GM21423 (cell line): Measurements from ENCODE around the gene HOXC12.

Experiments used
- ATAC-seq: cut with Tn5 transposase; IDR thresholded peaks from one replicate; pipeline ENCODE4 v1.9.1; 2021; ENCODE audit warnings: mild to moderate bottlenecking, moderate library complexity; ENCODE audit not compliant: unreplicated experiment

HOXC12 gene

DNA sequence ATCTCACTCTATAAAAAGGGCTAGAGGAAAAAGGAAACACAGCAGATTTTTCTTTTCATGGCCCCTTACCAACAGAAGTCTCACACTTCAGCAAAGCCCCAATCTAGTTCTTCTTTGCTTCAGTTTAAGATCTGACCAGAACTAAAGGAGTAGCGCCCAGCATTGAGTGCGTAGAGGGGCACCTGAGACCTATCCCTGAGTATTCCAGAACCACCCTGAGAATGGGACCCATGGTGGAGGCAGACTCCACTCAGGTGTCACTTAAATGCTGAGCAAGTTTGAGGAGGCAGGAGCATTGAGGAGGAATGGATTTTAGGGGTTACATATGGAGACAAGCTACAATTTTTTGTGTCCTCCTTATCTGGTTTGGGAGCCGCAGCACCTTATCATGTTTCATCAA lies 16.4 kb downstream of the HOXC12 start:
- no peak for ATAC-seq

GRCh38 chr12:53971686-53972085 lies 17.0 kb downstream of the HOXC12 start:
- no peak for ATAC-seq

- no peak for ATAC-seq
These were observed 17.5 kb downstream of the HOXC12 start for GRCh38 chr12:53972152-53972702.

- ATAC-seq, result no peak
These were observed 18.1 kb downstream of the HOXC12 start, which contains the start of gene HOXC11 for GRCh38 chr12:53972722-53973235. HOXC11 (plus strand) TSS chr12:53973126; CDS start chr12:53973242, 116 bp downstream.

DNA sequence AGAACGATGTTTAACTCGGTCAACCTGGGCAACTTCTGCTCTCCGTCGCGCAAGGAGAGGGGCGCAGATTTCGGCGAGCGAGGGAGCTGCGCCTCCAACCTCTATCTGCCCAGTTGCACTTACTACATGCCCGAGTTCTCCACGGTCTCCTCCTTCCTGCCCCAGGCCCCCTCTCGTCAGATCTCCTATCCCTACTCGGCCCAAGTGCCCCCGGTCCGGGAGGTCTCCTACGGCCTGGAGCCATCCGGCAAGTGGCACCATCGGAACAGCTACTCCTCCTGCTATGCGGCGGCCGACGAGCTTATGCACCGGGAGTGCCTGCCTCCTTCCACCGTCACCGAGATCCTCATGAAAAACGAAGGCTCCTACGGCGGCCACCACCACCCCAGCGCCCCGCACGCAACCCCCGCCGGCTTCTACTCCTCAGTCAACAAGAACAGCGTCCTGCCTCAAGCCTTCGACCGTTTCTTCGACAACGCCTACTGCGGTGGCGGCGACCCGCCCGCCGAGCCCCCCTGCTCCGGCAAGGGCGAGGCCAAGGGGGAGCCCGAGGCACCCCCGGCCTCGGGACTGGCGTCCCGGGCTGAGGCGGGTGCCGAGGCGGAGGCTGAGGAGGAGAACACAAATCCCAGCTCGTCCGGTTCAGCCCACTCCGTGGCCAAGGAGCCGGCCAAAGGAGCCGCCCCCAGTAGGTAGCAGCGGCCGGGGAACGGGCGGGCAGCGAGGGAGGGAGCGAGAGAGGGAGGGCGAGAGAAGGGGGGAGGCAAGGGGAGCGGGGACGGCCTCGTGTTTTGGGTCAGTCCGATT lies 18.7 kb downstream of the HOXC12 start:
- ATAC-seq, result no peak

DNA sequence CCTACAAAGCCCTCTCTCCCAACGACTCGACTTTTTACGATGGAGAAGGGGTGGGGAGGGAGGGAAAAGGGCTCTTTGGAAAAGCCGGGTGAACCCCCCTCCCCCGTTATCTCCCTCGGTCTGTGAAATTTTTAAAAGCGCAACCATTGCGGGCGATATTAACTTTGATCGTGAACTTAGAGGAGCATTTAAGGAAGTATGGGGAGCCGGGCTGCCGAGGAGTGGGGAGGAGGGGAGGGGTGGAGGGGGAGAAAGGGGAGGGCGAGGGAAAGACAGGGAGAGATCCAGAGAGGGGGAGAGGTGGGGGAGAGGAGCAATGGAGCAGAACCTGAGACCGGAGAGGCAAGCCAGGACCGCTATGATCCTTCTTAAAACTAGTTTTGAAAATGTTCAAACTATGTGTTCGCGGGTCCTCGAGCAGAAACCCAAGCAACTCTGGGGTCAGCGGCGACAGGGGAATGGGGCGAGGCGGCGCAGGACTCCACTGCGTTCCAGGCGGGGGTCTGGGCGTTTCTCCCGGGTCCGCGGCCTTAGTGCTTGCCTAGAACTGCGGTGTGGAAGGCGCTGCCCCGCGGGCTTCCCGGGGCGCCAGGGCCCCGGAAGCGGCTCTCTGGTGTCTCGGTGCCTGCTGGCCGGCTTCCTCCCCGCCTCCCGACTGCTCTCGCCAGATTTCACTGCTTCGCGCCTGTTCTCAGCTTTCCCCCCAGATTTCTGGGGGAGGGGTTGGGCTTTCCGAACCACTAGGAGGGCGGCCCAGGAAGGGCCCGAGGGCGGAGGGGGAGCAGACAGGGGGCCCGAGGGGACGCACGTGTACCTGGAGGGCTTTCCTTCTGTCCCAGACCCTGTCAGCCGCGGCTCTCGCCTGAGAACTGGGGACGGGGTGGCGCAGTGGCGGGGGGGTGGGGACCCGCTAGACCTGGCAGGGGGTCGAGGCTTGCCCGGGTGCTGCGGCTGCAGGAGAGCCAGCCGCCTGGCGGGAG lies 19.7 kb downstream of the HOXC12 start, which contains the start of gene HOTAIR:
HOTAIR (minus strand) TSS at position 871 of the 980 bp plus-strand sequence.
- ATAC-seq, result no peak

DNA sequence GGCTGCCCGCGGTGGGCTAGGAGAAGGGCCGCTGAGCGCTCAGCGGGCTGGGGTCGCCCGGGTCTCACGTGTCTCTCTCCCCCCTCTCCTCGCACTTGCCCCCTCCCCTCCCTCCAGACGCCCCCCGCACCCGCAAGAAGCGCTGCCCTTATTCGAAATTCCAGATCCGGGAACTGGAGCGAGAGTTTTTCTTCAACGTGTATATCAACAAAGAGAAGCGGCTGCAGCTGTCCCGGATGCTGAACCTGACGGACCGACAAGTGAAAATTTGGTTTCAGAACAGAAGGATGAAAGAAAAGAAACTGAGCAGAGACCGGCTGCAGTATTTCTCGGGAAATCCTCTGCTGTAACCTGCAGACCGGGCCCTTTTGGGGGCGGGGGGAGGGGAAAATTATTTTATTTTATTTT lies 20.4 kb downstream of the HOXC12 start:
- ATAC-seq, result no peak

DNA sequence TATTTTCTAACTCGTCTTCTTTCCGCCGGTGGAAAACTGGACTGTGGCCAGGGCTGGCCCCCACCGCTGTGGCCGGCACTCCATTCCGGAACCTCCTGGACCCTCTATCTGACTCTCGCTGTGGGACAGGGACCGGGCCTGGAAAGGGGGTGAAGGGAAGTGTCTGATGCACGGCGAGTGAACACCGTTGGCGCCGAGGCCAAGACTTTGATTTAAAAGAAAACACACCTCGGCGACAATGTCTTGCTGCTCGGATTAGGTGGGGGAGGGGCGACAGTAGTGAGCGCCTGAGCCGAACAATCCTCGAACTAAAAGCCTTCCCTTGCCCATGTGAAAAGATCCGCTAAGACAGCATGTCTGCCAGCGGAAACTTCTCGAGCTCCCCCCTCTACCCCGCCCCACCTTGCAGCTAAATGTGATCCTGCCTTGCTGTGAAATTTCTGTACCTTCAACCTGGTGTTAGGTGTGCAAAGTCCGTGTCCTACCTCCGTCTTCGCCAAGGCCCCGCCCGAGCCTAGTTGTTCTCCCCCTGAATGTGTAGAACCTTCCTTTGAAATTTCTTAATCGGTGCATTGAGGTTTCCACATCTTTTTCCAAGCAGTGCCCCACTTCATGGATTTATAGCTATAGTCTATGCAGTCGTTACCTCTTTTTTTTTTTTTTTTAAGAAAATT lies 20.9 kb downstream of the HOXC12 start:
- ATAC-seq, result no peak

- ATAC-seq, result no peak
These were observed 21.6 kb downstream of the HOXC12 start for GRCh38 chr12:53976172-53976822.

GRCh38 chr12:53976823-53977595 lies 22.3 kb downstream of the HOXC12 start:
- no peak for ATAC-seq

GRCh38 chr12:53977596-53978445 lies 23.1 kb downstream of the HOXC12 start:
- ATAC-seq, result no peak

- ATAC-seq, result no peak
These were observed 24.0 kb downstream of the HOXC12 start for GRCh38 chr12:53978477-53979356.

DNA sequence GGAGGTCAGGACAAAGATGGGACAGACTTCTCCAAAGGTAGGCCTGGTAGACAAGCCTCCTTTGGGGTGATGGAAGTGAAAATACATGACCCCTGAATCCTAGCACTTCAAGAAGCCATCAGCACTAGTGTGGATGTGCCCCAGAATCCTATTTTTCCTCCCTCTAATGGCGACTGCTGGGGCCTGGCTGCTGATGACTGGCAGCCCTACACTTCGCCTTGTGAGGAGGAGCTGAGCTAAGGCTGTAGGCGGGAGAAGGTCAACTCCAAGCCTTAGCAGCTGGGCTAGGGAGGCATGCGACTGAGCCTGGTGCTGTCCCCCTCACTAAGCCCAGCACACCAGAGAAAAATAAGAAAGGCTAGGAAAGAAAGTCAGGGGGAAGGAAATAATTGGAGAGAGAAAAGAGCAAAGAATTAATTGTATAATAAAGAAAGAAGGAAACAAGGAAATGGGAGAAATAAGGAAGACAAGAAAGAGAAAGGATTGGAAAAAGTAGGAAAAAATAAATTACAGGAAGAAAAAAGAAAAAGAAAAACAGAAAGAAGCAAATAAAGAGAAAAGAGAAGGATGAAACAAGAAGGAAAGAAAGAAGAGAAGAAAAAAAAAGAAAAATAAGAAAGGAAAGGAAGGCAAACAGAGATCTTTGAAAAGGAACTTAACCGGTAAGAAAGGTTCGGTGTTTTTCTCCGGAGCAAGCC lies 25.6 kb downstream of the HOXC12 start:
- no peak for ATAC-seq

DNA sequence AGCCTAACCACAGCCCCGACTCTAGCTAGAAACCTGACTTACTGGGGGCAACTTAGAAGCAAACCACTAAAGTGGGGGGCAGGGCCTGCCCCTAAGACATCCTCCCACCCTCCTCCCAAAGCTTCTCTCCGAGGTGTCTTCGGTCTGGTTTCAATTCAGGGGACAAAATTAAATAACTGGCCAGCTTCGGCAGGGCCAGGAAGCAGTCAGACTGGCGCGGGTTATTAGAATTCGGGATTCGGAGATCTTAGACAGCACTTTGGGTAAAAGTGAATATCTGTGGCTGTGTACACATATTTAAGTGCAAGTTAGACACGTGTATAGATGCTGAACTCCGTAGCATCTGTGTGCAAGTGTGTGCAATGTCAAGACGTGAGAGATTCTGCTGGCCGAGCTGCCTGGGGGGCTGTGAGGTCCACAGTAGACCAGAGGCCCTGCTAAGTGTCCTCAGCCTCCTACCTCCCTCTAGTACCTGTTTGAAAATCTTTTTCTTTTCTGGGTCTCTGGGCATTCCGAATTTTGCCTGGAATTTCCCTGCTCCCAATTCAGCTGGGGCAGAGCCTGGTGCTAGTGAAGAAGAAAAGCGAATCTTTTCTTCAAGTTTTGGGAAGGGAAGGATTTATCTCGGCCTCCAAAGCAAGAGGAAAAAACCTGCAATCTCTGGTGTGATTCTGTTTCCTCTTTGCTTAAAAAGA lies 26.2 kb downstream of the HOXC12 start:
- ATAC-seq, result no peak

DNA sequence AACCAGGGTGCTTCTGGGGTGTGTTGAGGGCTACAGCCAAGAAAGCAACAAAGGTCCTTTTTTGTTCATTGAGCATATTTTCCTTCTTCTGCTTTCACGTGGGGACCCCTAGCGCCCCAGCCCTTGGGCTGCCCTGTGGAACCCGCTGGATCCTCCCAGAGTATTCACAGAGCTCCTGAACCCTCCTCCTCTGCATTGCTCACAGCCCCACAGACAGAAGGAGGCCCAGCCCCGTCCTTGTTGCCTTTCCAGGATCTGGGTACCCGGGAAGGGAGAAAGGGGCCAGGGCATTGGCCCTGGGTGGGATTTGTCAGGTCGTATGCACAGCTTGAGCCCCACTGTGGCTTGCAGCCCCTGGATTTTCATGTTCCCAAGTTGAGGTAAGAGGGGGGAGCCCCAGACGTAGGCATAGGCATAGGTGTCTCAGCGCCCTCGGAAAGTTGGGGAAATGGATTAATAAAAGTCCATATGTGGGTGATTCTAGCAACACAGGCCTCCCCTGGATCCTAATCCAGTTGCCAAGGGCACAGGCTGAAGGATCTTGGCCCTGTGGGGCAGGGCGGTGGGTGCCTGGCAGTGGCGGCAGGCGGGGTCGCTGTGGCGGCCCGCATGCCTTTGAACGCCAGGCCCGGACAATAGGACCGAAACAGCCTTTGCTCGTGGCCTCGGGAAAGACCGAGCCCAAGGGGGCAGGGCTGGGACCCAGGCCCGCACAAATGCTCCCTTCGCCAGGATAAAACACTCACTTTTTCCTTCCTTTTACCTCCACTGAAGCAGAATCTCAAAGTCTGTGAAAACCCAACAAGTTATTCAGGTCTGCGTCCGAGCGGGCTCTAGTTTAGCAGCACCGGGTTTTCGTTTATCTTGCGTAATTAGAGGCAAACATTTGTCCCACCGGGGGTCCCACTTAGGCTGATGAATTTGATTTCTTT lies 27.2 kb downstream of the HOXC12 start:
- no peak for ATAC-seq
